SJCRH30 (cell line): Measurements from ENCODE around the gene PLG. TPM values are rescaled to one million over a fixed set of nuclear protein-coding genes. Genes with fewer than 3 reads are reported as not detected.
"Not testable (repeated sequence)": the region's sequence is repeated elsewhere in the genome, so short reads cannot be mapped to it uniquely, and the experiment has no call there.

Experiments used
- DNase-seq, 2 experiments: peaks; one replicate each; pipeline ENCODE4 v3.0.0-alpha.2; 2015 to 2020
- H3K27ac ChIP-seq: fragments of 250-450 bp; sonication (Bioruptor Pico); 2 replicates; pipeline ENCODE4 v1.5.1; 2020; ENCODE audit warnings: mild to moderate bottlenecking, moderate library complexity
- H3K27me3 ChIP-seq: fragments of 250-450 bp; sonication (Bioruptor Pico); 2 replicates; pipeline ENCODE4 v1.5.1; 2020; ENCODE audit warnings: mild to moderate bottlenecking, moderate library complexity
- H3K36me3 ChIP-seq: fragments of 250-450 bp; sonication (Bioruptor Pico); 2 replicates; pipeline ENCODE4 v1.5.1; 2020; ENCODE audit warnings: mild to moderate bottlenecking, moderate library complexity
- H3K4me1 ChIP-seq: fragments of 250-450 bp; sonication (Bioruptor Pico); 2 replicates; pipeline ENCODE4 v1.5.1; 2020; ENCODE audit warnings: mild to moderate bottlenecking, moderate library complexity
- H3K4me3 ChIP-seq: fragments of 250-450 bp; sonication (Bioruptor Pico); 2 replicates; pipeline ENCODE4 v1.5.1; 2020; ENCODE audit warnings: mild to moderate bottlenecking, moderate library complexity
- H3K9me3 ChIP-seq: fragments of 250-450 bp; sonication (Bioruptor Pico); replicated peaks from 2 replicates; pipeline ENCODE4 v1.5.1; 2020; ENCODE audit warnings: mild to moderate bottlenecking, moderate library complexity
- total RNA-seq: library from RNA; depleted of rRNA; stranded (reverse); fragments of >200 nt; shearing (Covaris generic); gene quantifications from 2 replicates; pipeline ENCODE4 v1.2.3, GENCODE V29; 2014; rRNA removed

The PLG gene
- total RNA-seq, 1 experiment from 2014 or later = 0.20 TPM

DNA sequence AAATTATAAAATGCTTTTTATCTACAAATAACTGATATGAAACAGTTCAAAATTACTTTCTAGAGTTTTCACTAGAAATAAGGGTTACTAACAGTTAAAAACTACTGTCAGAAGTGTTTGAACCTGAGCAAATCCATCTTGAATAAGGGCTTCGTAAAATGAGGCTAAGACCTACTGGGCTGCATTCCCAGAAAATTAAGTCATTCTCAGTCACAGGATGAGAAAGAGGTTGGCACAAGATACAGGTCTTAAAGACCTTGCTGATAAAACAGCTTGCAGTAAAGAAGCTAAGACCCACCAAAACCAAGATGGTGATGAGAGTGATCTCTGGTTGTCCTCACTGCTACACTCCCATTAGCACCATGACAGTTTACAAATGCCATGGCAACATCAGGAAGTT is 93.7 kb downstream of the PLG start:
- H3K27ac ChIP-seq = no peak overlapping the region
- no peak for DNase-seq
- no peak overlapping the region for H3K4me3 ChIP-seq
- no peaks in the 10 kb centered on the region; the same call in 1 of the 2 replicates for H3K9me3 ChIP-seq
- no peaks in the 10 kb centered on the region for H3K27me3 ChIP-seq
- no peaks in the 10 kb centered on the region for H3K36me3 ChIP-seq
- H3K4me1 ChIP-seq = peaks cover 4% of the 10 kb centered on the region; the same call in 1 of the 2 replicates

DNA sequence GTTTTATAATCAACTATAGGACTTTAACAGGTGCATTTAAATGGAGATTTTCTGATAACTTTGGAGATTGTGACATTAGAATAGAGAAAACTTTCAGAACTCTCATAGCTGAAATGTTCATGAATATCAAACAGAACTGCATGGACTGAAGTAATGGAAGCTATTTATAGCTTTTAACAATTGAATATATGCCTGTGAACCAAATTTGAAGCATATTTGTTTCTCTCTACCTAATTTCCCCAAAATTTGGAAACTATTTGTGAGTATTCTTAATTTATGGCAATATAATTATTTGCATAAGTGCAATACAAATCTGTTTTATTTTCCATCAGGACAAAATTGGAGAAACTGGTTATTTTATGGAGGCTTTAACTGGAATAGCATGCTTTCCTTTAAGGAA is 96.6 kb downstream of the PLG start:
- no peak for DNase-seq
- no peak overlapping the region for H3K4me3 ChIP-seq
- H3K9me3 ChIP-seq = no peaks in the 10 kb centered on the region; the same call in 1 of the 2 replicates
- no peaks in the 10 kb centered on the region for H3K4me1 ChIP-seq
- H3K36me3 ChIP-seq = no peaks in the 10 kb centered on the region
- H3K27ac ChIP-seq = no peak overlapping the region
- no peaks in the 10 kb centered on the region for H3K27me3 ChIP-seq

DNA sequence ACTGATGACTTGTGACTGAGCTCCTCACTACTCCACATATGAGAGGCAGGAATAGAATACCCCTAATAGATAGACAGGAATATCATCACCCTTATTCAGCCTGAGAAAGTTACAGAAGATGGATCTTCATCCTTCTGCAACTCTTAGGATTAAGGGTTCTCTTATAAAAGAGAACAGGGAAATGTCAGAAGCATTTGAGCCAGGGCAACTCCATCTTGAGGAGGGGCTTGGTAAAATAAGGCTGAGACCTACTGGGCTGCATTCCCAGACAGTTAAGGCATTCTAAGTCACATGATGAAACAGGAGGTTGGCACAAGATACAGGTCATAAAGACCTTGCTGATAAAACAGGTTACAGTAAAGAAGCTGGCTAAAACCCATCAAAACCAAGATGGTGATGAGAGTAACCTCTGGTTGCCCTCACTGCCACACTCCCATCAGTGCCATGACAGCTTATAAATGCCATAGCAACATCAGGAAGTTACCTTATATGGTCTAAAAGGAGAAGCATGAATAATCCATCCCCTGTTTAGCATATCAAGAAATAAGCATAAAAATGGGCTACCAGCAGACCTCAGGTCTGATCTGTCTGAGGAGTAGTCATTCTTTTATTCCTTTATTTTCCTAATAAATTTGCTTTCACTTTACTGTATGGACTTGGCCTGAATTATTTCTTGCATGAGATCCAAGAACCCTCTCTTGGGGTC is 97.9 kb downstream of the PLG start:
- no peaks in the 10 kb centered on the region for H3K4me1 ChIP-seq
- DNase-seq = no peak

DNA sequence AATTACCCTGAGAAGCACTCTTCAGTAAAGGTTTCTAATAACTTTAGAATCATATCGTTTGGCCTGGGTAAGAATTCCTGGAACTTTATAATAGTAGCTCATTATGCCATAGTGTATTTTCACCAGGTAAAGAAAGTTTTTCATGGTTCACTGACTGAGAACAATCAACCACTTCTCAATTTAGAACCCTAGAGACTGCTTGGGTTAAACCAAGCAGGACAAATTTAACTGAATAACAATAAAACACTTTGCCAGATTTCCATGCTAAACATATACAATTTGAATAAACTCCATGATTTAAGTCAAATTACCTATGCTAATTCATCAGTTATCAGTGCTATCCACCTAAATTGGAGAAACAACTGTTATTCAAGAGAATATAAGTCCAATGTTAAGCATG is 99.4 kb downstream of the PLG start:
- Histone ChIP-seq H3K27ac (no peak overlapping the region), H3K4me3 (no peak overlapping the region), H3K4me1 (no peaks in the 10 kb centered on the region), H3K36me3 (no peaks in the 10 kb centered on the region), H3K9me3 (no peaks in the 10 kb centered on the region), H3K27me3 (no peaks in the 10 kb centered on the region)
- DNase-seq = no peak

More for the DNA sequence above, 97.9 kb downstream of the PLG start:
- Histone ChIP-seq H3K4me3 (no peak overlapping the region), H3K9me3 (no peaks in the 10 kb centered on the region), H3K36me3 (no peaks in the 10 kb centered on the region), H3K27ac (no peak overlapping the region), H3K27me3 (no peaks in the 10 kb centered on the region)

DNA sequence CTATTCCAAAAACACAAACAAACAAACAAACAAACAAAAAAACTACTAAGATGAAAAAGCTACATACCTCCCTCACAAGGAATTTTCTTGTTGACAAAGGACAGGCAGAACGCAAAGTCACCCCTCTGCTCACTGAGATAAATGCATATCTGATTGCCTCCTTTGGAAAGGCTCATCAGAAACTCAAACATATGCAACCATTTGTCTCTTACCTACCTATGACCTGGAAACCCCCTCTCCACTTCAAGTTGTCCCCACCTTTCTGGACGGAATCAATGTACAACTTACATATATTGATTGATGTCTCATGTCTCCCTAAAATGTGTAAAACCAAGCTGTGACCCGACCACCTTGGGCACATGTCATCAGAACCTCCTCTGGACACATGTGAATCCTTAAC is 100.0 kb downstream of the PLG start:
- not testable (repeated sequence) for DNase-seq, H3K27ac ChIP-seq, H3K27me3 ChIP-seq, H3K4me3 ChIP-seq, H3K4me1 ChIP-seq, H3K9me3 ChIP-seq, H3K36me3 ChIP-seq

Other genes with a start within 250 kb of the PLG start
- gene LPA, start 38.0 kb upstream of the PLG start, total RNA-seq = not detected in 2 replicates